Ishikawa (cell line): Measurements from ENCODE around the gene PPIB.

ENCODE experiments used
- CEBPB ChIP-seq: IDR thresholded peaks from 2 replicates; pipeline ENCODE4 v1.6.1; 2012
- EGR1 ChIP-seq: IDR thresholded peaks from 2 replicates; pipeline ENCODE4 v1.6.1; 2012
- EP300 ChIP-seq: IDR thresholded peaks from 2 replicates; pipeline ENCODE4 v1.6.1; 2012; ENCODE audit warnings: borderline replicate concordance
- MAX ChIP-seq: IDR thresholded peaks from 2 replicates; pipeline ENCODE4 v1.6.1; 2012
- RAD21 ChIP-seq: IDR thresholded peaks from 2 replicates; pipeline ENCODE4 v1.6.1; 2012; ENCODE audit warnings: low read depth
- REST ChIP-seq: IDR thresholded peaks from 2 replicates; pipeline ENCODE4 v1.6.1; 2012; ENCODE audit warnings: low read depth, mild to moderate bottlenecking
- TAF1 ChIP-seq: IDR thresholded peaks from 2 replicates; pipeline ENCODE4 v1.6.1; 2012; ENCODE audit warnings: low read depth, mild to moderate bottlenecking
- TCF12 ChIP-seq: IDR thresholded peaks from 2 replicates; pipeline ENCODE4 v1.6.1; 2012; ENCODE audit warnings: low read depth
- YY1 ChIP-seq: IDR thresholded peaks from 2 replicates; pipeline ENCODE4 v1.6.1; 2012; ENCODE audit warnings: low read depth
- ZBTB7A ChIP-seq: IDR thresholded peaks from 2 replicates; pipeline ENCODE4 v1.6.1; 2012; ENCODE audit warnings: low read depth

GRCh38 chr15:64134345-64134829, 28.4 kb downstream of the PPIB start:
- TF ChIP-seq REST, result no peak
- no peak for TF ChIP-seq YY1
- no peak for TF ChIP-seq EGR1
- TF ChIP-seq TCF12, result no peak
- no peak for TF ChIP-seq MAX
- TF ChIP-seq EP300, result no peak
- TF ChIP-seq ZBTB7A, result no peak
- TF ChIP-seq TAF1, result no peak
- no peak for TF ChIP-seq CEBPB
- TF ChIP-seq RAD21, result no peak
